MM.1S (cell line): ENCODE data around the gene TMEM125.

Experiments used
- CTCF ChIP-seq: fragments of 300-600 bp; sonication (generic); IDR thresholded peaks from 2 replicates; pipeline ENCODE4 v1.5.1; 2016; ENCODE audit warnings: antibody characterized with exemption, low read length, mixed read lengths
- EZH2 ChIP-seq: fragments of 300-600 bp; sonication (generic); optimal IDR thresholded peaks from 2 replicates; pipeline ENCODE3; 2017; ENCODE audit warnings: low read depth, mild to moderate bottlenecking, antibody characterized with exemption, low read length, mixed read lengths
- EZH2phosphoT487 ChIP-seq: fragments of 300-600 bp; sonication (generic); IDR thresholded peaks from 2 replicates; pipeline ENCODE4 v1.6.1; 2018; ENCODE audit warnings: antibody characterized with exemption, low read length

DNA sequence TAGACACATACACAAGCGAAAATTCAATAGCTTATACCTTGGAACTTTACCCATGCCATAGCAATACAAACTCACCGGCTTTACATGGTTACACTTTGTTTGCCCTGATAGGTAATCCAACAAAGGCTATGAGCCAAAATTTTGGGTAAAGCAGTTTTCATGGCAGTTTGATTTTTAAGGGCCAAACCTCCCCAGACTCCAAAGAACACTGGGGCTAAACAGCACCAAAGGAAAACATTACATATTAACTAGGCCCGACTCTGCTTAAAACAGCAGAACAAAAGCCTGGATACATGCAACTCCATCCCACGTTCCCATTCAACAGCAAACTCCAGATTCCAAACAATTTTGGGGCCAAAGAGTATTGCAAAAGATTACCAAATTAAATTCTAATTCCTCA is 4.4 kb upstream of the TMEM125 start:
- TF ChIP-seq CTCF: no peak
- no peak for TF ChIP-seq EZH2
- no peak for TF ChIP-seq EZH2phosphoT487
